Activated T-cell treated with anti-CD3 and anti-CD28 coated beads for 4 hours (primary cell): ENCODE data around the gene CAMTA1.
A peak's percentile ranks its signal among the peaks of the same experiment; 100 is the strongest.

Experiments used
- DNase-seq: peaks from one replicate; pipeline ENCODE4 v3.0.0-alpha.2; 2020

The CAMTA1 gene

GRCh38 chr1:7664147-7664892, 879.1 kb downstream of the CAMTA1 start:
- DNase-seq = no peak

- DNase-seq = no peak
Observed at GRCh38 chr1:7664893-7665250, 879.6 kb downstream of the CAMTA1 start.

GRCh38 chr1:7666249-7666648, 881.0 kb downstream of the CAMTA1 start:
- no peak for DNase-seq

GRCh38 chr1:7667159-7667558, 881.9 kb downstream of the CAMTA1 start:
- DNase-seq = no peak

- DNase-seq = peak; percentile 80
Observed at GRCh38 chr1:7667625-7668218, 882.5 kb downstream of the CAMTA1 start.

- peak; percentile 35 for DNase-seq
Observed at GRCh38 chr1:7669559-7670311, 884.5 kb downstream of the CAMTA1 start.

- DNase-seq = no peak
Observed at GRCh38 chr1:7670334-7671145, 885.3 kb downstream of the CAMTA1 start.

- no peak for DNase-seq
Observed at GRCh38 chr1:7671146-7671465, 885.9 kb downstream of the CAMTA1 start.

GRCh38 chr1:7671676-7672075, 886.4 kb downstream of the CAMTA1 start:
- no peak for DNase-seq

GRCh38 chr1:7672864-7673263, 887.6 kb downstream of the CAMTA1 start:
- no peak for DNase-seq

- no peak for DNase-seq
Observed at GRCh38 chr1:7674972-7675371, 889.7 kb downstream of the CAMTA1 start.

- no peak for DNase-seq
Observed at GRCh38 chr1:7675431-7676273, 890.4 kb downstream of the CAMTA1 start.

GRCh38 chr1:7676274-7676945, 891.2 kb downstream of the CAMTA1 start:
- DNase-seq = no peak

GRCh38 chr1:7677111-7677510, 891.9 kb downstream of the CAMTA1 start:
- no peak for DNase-seq

- no peak for DNase-seq
Observed at GRCh38 chr1:7677815-7678214, 892.6 kb downstream of the CAMTA1 start.

GRCh38 chr1:7678491-7679158, 893.4 kb downstream of the CAMTA1 start:
- DNase-seq = no peak

GRCh38 chr1:7679159-7679872, 894.1 kb downstream of the CAMTA1 start:
- no peak for DNase-seq

- no peak for DNase-seq
Observed at GRCh38 chr1:7679873-7680206, 894.6 kb downstream of the CAMTA1 start.

GRCh38 chr1:7680207-7680954, 895.1 kb downstream of the CAMTA1 start:
- DNase-seq = peak; percentile 44

- DNase-seq = no peak
Observed at GRCh38 chr1:7680955-7681268, 895.7 kb downstream of the CAMTA1 start.
